OCI-LY3 (cell line): ENCODE results near the gene CEP68.

Experiments used
- CTCF ChIP-seq: fragments of 200-600, 300-600 bp; sonication (generic); IDR thresholded peaks from 2 replicates; pipeline ENCODE4 v1.5.1; 2014; ENCODE audit warnings: antibody characterized with exemption, low read length, low read depth
- EZH2phosphoT487 ChIP-seq: fragments of 200-600 bp; shearing (Covaris generic); IDR thresholded peaks from 2 replicates; pipeline ENCODE4 v1.6.1; 2018; ENCODE audit warnings: antibody characterized with exemption, mixed run types, low read depth

DNA sequence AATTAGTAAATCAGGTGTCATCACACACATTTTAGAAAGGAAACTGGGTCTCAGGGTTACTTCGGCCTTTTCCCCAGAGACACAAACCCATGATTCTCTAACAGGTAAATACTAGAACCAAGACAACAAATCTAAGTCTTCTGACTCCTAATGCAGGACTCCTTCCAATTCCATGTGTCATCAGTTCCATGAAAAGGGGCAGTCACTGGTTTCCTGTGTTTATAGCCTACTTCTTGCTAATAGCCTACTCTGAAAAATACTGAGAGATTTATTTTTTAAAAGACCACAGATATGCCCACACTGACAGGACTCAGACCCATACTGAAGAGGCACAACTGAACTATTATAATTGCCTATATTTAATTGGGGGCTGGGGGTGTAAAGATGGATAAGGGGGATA lies 40.7 kb downstream of the CEP68 start:
- TF ChIP-seq CTCF = no peak
- no peak for TF ChIP-seq EZH2phosphoT487
